Measurements from ENCODE around the gene CBX8.
A peak's percentile ranks its signal among the peaks of the same experiment; 100 is the strongest.

CBX8 gene

DNA sequence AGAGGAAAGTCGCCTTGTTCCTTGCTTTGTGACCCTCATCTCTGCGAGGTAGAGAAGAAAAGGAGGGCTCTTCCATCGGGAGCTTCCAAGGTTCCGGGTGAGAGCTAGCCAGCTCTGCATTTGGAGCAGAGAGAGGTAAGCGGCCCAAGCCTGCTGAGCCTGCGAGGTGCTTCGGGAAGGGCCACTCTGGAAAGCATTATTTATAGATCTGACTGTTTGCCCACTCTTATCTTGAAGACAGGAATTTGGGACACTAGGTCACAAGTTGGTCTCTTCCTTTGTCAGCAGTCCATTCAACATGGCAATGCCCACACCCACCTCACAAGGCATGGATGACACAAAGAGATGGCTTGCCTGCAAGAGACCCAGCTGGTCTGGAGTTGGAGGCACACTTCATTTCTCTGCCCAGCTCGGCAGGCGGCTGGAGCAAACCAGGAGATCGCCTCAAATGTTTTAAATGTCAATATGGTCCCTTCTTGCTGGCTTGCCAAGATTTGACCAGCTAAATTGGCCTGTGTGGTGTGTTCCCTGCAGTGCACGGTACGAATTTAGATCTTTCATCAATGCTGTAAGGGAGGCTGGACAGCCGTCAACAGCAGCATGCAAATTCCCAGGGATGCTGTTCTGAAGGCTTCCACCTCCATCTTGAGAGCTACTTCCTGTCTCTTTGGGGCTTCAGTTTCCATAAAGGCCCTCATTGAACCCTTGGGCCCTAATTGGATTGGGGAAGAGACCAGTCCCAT is 22.8 kb upstream of the CBX8 start:
- no peak for DNase-seq (ENCODE audit: low read depth in 2 of 2)

DNA sequence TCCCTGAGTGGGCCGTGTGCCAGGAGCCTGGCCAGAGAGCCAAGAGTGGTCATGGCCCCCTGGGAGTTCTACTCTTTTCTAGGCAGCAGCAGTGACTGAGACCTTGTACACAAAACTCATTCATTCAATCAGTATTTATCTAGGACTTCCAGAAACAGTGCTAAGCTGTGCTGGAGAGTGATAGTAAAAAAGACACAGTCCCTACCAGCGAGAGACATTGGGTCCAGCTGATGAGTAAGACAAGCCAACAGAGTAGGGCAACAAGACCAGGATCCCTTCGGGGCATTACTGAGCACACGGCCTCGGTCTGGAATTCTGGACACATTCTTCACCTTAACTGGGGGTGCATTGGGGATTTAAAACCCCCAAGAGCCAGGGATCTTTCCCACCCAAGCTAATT is 22.2 kb upstream of the CBX8 start:
- no peak for DNase-seq (ENCODE audit: low read depth in 2 of 2)

DNA sequence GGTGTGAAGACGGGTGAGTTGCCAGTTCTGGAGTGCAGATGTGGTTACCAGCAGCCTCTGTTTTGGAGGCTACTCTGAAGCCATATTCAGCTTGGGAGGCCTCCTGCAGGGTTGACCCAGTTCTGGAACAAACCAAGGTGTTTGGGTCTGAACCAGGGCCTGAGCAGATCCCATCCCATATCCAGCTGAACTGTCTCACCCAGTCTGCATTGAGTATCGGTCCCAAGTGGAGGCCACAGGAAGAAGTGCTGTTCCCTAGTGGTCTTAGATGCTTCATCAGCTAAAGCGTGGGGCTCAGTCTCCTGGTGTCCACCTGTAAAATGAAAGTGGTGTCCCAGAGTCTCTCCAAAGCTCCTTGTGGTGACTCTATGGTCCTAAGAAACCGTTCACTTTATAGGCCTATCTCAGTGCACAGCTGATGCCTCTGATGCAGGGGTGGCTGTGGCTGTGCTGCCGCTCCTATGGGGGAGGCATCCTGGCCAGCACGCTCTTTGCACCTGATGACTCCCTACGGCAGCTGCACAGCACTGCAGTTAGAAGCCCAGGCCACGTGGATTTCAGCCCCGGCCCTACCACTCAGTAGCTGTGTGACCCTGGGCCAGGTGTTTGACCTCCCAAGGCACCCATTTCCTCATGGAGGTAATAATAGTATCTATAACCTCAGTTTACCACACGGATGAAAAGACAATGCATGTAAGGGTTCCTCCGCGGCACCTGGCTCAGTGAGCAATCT is 21.3 kb upstream of the CBX8 start:
- DNase-seq (ENCODE audit: low read depth in 2 of 2) = no peak

DNA sequence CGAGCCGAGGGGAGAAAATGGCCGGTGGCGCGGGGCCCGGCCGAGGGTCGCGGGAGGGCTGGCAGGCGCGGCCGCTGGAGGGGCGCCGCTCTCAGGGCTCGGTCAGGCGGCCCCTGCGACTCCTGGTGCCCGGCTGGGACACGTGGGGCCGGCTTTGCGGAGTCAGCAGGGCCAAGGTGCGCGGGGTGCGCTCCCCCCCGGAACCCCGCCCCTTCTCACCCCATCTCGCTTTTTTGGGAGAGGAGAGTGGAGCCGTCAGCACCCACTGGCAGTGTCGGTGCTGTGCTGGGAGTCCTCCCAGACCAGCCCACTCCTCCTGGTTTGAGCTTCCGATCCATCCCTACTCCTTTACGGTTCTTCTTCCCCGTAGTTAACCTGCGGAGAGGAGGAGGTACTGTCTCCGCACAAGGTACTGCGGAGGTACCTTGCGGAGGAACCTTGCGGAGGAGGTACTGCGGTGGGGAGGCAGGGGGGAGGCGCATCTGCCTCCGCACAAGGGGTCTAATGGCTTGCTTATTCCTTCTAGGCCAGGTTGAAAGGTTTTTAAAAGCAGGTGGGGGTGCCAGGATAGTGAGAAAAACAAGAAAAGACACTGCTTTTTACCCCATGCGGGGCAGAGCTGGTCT is 19.1 kb upstream of the CBX8 start:
- DNase-seq (ENCODE audit: low read depth in 2 of 2) = no peak

DNA sequence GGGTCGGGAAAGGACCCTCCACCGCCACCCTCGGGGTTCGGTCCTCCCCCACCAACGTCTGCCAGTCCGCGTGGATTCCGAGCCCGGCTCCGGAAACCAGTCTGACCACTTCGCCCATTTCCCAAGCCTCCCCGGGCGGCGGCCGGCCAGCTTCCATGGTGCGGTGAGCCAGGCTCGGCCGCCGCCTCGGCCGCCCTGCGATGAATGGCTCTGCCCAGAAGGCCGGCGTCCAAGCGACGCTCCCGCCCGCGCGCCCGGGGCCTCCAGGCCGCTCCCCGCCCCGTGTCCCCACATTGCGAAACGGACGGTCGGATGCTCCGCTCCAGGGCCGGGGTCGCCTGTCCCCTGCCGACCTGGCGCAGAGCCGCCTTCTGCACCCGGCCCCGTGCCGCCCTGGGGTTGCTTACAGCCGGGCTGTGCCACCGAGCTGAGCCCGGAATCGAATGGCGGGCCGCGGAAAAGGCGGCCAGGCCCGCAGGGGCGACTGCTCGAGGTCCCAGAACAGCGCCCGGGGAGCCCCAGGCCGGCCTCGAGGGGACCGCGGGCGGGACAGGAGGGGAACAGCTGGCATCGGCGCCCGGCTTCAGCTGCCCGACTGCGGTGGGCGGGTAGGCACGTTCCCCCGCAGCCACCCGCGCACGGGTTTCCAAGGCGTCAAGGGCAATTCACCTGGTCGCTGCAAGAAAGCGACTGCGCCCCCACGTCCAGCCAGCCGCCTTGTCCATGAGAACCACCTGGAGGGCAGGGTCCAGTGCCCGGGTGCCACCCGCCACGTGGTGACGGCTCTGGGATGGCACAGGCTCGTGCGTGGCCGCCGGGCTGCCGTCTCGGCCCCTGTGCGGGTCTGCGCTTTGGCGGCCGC is 18.3 kb upstream of the CBX8 start:
- DNase-seq (ENCODE audit: low read depth in 2 of 2) = no peak

DNA sequence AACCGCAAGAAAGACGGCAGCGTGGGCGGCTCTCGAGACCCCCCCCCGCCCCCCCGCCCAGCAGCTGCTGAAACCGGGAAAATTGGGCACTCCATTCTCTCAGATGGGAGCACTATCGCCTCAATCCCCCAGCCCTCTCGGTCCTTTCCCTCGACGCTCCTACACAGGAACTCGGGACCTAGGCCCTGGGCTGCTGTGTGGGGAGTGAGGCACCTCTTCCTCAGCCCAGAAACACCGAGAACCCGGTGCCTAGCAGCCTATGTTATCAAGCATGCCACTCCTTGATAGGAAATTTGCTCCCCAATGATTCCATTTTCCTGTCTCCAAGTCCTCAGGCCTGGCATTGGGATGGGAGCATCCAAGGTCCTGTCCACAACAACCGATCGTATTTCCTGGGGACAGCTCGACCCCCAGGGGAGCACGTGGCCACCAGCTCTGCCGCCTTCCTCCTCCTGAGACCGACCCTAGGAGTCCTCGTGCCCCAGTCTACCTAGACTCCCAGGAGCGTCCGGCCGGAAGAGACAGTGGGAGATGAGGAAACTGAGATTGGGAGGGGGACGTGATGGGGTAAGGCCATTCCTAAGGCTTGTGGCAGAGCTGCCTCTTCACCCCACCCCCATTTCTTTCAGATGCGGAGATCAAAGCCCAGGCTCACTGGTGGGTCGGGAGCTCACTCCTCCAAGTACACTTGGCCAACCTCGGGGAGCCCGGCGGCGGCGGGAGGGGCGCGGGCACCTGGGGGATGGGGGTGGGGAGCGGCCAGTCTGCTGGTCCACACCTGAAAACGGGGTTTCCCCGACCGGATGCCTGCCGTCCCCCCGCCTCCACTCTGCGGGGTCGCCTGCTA is 17.5 kb upstream of the CBX8 start:
- no peak for DNase-seq (ENCODE audit: low read depth in 2 of 2)

DNA sequence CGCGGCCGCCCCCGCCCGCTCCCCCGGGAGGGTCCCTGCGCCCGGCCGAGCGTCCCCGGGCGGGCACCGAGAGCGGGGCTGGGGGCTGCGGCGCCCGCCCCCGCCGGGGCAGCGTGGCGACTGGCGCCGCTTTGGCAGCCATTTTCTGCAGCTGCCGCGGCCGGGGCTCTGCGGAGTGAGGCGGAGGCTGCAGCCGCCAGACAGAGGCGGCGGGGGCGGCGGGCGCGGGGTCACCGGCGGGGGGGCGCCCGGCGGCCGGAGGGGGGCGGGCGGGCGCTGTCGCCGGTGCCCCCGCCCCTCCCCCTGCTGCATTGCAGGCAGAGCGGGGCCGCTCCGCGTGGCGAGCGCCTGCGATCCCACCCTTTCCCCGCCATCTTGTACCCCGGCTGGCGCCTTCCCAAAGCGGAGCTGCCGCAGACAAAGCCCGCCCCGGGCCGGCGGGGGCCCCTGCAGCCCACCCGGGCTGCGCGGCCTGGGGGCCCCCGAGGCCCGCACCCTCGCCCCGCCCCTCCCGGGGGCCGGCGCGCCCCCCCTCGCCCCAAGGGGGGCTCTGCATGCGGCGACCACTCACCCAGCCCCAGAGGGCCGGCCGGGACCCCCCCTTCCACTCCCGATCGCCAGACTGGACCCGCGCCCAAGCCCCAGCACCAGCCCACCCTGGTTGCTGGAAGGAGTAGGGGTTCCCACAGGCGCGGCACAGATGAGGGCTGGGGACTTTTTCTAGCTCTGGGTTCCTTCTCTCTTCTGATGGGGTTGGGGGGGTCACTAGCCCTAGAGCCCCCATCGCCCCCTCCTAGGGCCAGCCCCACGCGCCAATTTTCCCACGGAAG is 16.6 kb upstream of the CBX8 start:
- no peak for DNase-seq (ENCODE audit: low read depth in 2 of 2)

DNA sequence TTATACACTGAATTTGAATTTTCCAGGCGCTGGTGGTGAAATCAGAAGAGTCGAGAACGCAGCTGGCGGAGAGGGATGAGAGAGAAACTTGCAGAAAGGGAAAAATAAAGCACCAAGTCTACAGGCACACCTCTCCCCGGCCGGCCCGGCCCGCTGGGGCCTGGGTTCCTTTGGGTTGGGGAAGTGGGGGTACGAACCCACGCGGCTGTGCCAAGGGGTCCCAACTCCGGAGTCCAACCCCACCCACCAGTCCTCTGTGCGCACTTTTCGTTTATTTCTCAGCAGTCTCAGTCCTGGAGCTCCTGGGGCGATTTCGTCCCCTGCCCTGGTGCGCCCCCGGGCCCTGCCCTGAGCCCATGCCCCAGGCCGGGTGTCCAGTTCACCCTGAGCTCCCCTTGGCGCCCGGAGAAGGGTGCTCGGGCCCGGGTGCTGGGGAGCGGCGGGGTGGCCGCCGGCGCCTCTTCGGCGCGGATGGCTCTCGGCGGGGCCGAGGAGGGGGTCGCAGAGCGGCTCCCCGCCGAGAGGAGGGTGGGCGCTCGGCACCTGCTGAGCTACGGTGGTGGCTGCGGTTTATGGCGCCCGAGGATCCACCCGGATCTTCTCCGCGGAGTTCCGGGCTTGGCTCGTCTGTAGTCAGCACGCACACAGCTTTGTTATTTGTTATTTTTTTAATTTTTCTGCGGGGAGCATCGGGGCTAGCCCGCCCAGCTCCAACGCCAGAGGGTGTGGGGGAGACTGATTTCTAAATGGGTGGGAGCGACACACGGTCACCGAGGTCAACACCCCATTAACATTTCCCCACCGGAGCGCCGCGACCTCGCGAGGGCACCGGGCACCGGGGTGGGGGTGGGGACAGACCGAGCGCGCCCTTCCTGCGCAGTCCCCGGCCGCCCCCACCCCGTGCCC is 15.7 kb upstream of the CBX8 start:
- DNase-seq (ENCODE audit: low read depth in 2 of 2) = no peak

DNA sequence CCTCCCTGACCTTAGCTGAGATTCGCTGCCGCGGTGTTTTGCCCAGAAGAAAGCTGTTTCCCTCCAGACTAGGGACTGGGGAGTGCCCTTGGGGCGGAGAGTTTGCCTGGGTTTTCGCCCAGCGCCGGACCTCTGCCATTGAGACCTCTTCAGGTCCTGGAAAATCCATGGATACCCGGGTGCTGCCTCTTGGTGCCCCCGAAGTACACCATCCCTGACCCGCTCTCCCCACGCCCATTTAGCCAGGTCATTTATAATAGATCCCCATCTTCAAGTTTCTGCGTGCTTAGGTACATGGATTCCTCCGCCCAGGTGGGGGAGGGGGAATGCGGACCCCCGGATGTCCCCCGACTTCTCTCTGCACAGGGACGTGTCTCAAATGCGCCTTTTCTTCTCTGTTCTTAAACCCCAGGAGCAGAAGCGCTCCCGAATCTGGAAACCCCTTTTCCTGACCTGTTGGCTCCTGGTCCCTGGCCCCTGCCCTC is 15.0 kb upstream of the CBX8 start:
- no peak for DNase-seq (ENCODE audit: low read depth in 2 of 2)

DNA sequence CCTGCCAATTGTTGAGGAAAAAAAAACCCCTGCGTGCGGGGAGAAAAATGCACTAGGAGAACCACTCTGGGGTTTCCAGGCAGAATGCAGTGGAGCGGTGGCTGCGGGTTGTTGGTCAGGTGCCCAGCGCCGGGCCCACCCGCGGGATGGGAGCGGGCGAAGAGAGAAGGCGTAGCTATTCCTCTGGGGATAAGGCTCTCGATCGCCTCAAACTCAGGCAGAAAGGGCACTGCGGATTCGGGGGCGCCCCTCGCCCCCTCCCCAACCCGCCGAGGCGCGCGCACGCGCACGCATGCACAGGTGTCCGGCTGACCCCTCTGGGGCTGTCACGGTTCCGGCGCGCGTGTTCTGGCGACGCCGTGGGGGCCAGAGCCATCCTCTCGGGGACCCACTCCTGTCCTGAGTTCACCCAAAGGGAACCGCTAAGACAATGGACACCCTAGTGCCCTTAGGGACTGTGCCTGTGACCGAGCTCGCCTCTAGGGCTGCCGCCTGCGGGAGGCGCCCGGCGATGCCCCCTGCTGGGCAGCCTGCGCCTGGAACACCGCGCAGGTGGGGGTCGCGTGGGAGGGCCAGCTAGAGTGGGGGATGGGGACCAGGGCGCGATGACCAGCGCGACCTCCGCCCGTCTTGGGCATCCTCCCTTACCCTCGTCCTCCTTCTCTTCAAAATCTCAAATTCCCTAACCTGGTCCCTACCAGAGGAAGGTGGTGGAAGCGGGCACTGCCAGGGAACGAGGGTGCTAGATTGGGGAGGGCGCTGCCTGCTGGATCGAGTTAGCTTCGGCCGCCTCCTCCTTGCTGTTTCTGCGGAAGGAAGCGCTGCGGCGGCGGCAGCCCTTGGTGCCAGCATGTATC is 14.4 kb upstream of the CBX8 start:
- no peak for DNase-seq (ENCODE audit: low read depth in 2 of 2)

DNA sequence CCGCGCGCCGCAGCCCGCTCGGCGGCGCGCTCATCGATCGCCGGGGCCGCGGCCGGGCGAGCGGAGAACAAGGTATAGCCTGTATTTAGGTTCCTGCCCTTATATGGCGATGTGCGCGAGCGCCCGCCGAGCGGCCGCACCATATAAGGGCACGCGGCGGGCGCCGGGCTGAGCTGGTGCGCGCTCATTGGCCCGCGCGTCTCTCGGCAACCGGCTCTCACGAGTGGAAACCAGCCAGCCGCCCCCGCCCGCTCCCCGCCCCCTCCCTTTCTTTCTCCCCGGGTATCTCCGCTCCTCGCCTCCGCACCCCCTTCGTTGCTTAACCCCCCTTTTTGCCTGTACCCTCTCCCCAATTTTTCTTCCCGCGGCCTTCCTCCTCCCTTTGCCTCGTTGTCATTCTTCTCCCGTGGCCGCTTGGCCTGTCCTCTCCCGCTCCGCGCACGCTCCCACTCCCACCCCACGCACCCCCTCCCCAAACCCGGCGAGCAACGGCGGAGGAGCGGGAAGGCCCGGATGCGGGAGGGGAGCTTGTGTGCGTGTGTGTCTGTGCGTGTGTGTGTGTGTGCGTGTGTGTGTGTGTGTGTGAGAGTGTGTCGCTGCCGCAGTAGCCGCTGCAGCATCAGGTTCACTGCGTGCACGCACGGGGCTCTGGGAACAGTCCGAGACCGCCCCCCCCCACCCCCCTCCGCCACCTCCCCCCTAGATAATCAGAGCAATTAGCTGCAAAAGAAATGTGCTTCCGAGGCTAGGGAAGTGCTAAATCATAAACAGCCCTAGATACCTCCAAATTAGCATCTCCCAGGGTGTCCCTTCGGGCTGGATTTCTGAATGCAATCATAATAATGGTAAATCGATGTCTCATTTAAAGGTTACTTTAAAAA is 13.5 kb upstream of the CBX8 start:
- peak; percentile 59 to 74 for DNase-seq (ENCODE audit: low read depth in 2 of 2)

DNA sequence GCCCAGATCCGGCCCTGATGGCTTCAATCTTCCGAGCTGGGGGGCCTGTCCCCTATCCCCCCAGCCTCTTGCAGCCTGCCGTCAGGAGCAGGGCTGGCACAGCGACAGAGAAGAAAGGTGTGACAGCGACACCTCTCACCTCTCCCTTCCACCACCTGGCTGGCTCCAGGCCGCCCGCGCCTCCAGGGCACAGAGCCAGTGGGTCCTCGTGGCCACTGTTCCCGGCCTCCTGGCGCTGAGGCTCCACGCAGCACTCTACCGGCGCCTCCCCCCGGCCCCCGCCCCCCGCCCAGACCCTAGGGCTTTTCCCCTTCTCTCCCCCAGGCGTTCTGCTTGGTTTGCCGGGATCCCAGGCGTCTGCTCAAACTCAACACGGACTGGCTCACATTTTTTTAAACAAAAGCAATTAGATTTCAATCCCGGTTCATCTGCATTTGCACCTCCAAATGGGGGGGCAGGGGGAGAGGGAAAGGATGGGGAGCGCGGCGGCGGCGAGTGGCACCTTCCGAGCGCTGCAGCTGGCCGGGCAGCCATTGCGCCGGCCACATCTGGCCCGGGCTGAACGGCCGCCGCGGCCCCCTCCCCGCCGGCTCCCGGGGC is 12.8 kb upstream of the CBX8 start:
- no peak for DNase-seq (ENCODE audit: low read depth in 2 of 2)

DNA sequence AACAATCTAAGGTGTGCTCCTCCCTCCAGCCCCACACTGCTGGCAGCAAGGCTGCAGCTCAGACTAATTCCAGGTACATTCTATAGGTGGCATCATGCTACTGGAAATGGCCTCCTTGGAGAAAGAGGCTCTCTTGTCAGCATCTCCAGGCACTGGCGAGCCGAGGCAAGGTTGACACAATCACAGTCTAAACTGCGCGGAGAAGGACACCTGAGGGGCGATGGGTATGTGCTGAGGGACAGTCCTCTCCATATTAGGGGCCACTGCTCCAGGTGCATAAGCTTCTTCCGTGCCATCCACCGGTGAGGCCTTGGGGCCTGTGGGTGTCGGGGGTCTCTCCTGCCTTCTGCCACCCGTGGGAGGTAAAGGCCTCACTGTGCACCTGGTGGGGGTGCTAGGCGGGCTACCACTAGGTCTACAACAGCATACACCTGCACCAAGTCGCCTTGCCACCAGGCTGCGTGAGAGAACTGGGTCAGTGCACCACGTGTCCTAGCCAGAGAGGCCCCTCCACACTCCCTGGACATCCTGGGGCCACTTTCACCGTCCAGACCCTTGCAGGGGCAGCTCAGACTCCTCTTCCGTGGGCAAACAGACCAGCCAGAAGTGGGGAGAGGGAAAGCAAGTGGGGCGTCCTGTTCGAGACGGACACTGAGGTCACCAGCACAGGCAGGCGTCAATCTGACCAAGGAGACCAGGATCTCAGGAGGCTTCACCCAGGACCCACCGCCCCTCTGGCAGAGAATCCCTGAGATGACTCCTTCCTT is 12.1 kb upstream of the CBX8 start:
- no peak for DNase-seq (ENCODE audit: low read depth in 2 of 2)

DNA sequence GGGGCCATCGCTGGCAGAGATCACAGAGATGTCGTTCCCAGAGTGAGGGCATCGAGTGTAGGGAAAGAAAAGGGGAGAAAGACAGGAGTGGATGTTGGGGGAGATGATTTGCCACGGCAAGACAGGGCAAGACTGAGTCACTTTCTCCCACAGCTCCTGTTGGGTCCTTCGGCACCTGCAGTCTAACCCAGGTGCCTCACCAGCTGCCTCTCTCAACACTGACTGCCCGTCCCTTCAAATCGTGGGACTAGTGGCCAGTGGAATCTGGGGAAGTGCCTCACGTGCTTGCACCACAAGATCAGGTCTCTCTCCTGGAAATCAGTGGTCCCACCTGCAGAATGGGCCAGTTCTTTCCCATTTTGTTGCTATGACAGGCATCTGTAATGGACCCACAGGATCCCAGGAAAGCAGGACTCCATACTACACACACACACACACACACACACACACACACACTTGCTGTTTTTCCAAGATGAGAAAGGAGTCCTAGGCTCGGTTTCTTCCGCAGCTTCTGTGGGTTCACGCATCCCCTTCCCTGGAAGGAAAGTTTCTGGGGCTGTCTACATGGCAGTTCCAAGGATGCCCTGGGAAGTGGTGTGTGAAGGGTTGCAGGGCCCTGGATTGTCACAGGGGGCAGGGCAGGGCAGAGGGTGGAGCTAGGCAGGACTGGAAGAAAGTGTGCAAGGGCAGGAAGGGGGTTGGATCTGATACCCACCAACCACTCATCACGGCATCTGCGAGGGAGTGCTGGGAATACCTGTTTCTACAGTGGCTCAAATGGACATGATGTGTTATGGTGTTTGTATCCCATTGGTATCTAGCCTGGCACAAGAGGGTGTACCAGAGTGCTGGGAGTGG is 10.2 kb upstream of the CBX8 start:
- no peak for DNase-seq (ENCODE audit: low read depth in 2 of 2)

DNA sequence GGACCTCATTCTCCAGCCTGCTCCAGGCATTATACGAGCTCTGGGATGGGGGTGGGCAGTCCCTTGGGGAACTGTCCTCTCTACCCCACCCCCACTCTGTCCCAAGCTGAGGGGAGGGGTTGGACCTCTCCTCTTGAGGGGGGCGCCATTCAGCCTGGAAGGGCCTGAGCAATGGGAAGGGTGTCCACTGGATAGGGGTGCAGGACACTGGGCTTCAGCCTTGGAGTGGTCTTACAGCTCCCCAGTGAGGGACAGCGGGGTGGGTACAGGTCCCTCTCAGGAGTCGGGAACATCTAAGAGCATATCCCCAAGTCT is 9.5 kb upstream of the CBX8 start:
- no peak for DNase-seq (ENCODE audit: low read depth in 2 of 2)

Measured in activated CD8-positive, alpha-beta memory T cell treated with anti-CD3 and anti-CD28 coated beads for 4 hours (primary cell).